Measurements from ENCODE around the gene PLA2G4A.

DNA sequence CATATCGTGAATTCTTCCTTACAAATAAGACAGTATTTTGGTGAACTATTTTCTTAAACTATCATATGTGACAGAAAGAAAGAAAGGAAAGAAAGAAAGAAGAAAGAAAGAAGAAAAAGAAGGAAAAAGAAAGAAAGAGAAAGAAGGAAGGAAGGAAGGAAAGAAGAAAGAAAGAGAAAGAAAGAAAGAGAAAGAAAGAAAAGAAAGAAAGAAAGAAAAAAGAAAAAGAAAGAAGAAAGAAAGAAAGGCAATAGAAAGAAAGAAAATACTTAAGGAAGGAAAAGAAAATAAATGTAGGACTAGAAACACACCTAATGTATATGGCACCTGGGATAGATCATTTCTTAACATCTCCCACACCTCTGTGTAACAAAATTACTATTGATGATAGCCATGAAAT lies 120.4 kb downstream of the PLA2G4A start:
- TF ChIP-seq GATA2 (IDR thresholded peaks at IDR 0.05; ENCODE audit: low read depth, low read length) (no peak), GATA3 (IDR thresholded peaks at IDR 0.05; ENCODE audit: low read depth, low read length) (no peak)

Measured in SH-SY5Y (cell line).